ENCODE data around the gene PTPRG.

Gene PTPRG

GRCh38 chr3:62249855-62250543 lies 688.6 kb downstream of the PTPRG start:
- no peak for TF ChIP-seq NFIC (IDR thresholded peaks at IDR 0.05)
- no peak for TF ChIP-seq RAD21 (IDR thresholded peaks at IDR 0.05; ENCODE audit: low read depth)
- TF ChIP-seq MAX (IDR thresholded peaks at IDR 0.05), result no peak
- TF ChIP-seq YY1 (IDR thresholded peaks at IDR 0.05; ENCODE audit: low read depth), result no peak
- no peak for TF ChIP-seq CREB1 (IDR thresholded peaks at IDR 0.05; ENCODE audit: low read depth)
- TF ChIP-seq CEBPB (IDR thresholded peaks at IDR 0.05), result no peak
- TF ChIP-seq FOXM1 (IDR thresholded peaks at IDR 0.05; ENCODE audit: borderline replicate concordance, low read depth), result no peak
- no peak for TF ChIP-seq TAF1 (IDR thresholded peaks at IDR 0.05; ENCODE audit: low read depth)
- no peak for TF ChIP-seq REST (IDR thresholded peaks at IDR 0.05; ENCODE audit: low read depth)
- TF ChIP-seq EGR1 (IDR thresholded peaks at IDR 0.05), result no peak
- TF ChIP-seq, protein P1, sequence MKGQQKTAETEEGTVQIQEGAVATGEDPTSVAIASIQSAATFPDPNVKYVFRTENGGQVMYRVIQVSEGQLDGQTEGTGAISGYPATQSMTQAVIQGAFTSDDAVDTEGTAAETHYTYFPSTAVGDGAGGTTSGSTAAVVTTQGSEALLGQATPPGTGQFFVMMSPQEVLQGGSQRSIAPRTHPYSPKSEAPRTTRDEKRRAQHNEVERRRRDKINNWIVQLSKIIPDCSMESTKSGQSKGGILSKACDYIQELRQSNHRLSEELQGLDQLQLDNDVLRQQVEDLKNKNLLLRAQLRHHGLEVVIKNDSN (IDR thresholded peaks at IDR 0.05), result no peak

- TF ChIP-seq TCF12 (IDR thresholded peaks at IDR 0.05; ENCODE audit: low read depth) (no peak), EGR1 (IDR thresholded peaks at IDR 0.05) (no peak), YY1 (IDR thresholded peaks at IDR 0.05; ENCODE audit: low read depth) (no peak), REST (IDR thresholded peaks at IDR 0.05; ENCODE audit: low read depth) (no peak)
These were observed 691.2 kb downstream of the PTPRG start for GRCh38 chr3:62252438-62253157.

- TF ChIP-seq REST (IDR thresholded peaks at IDR 0.05; ENCODE audit: low read depth), result no peak
- no peak for TF ChIP-seq TEAD4 (IDR thresholded peaks at IDR 0.05)
- TF ChIP-seq YY1 (IDR thresholded peaks at IDR 0.05; ENCODE audit: low read depth), result no peak
- TF ChIP-seq TCF12 (IDR thresholded peaks at IDR 0.05; ENCODE audit: low read depth), result no peak
- no peak for TF ChIP-seq CREB1 (IDR thresholded peaks at IDR 0.05; ENCODE audit: low read depth)
- TF ChIP-seq FOXM1 (IDR thresholded peaks at IDR 0.05; ENCODE audit: borderline replicate concordance, low read depth), result no peak
- no peak for TF ChIP-seq TAF1 (IDR thresholded peaks at IDR 0.05; ENCODE audit: low read depth)
- TF ChIP-seq, protein P1 (IDR thresholded peaks at IDR 0.05), result no peak
- no peak for TF ChIP-seq CEBPB (IDR thresholded peaks at IDR 0.05)
- TF ChIP-seq ZBTB7A (IDR thresholded peaks at IDR 0.05; ENCODE audit: low read depth), result no peak
- no peak for TF ChIP-seq EP300 (IDR thresholded peaks at IDR 0.05; ENCODE audit: borderline replicate concordance)
- TF ChIP-seq EGR1 (IDR thresholded peaks at IDR 0.05), result no peak
- no peak for TF ChIP-seq RAD21 (IDR thresholded peaks at IDR 0.05; ENCODE audit: low read depth)
- no peak for TF ChIP-seq NFIC (IDR thresholded peaks at IDR 0.05)
- TF ChIP-seq MAX (IDR thresholded peaks at IDR 0.05), result no peak
These were observed 692.6 kb downstream of the PTPRG start for GRCh38 chr3:62253971-62254370.

DNA sequence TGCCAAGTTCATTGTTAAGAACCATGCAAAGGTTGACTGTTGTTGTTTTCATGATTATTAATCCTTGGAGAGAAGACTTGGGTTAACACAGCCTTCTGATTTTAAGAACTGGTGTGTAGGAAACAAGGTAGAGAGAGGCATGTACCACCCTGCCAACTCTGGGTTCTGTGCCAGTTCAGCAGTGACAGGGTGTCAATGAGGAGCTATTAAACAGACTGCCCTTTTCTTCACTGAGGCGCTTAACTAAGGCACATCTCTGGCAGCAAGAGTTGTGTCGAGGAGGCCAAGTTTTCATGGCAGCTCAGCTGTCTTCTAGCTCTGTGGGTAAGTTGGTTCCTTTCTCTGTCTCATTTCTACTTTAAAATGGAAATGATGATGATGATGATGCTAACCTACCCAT lies 694.4 kb downstream of the PTPRG start:
- TF ChIP-seq RAD21 (IDR thresholded peaks at IDR 0.05; ENCODE audit: low read depth), result no peak
- no peak for TF ChIP-seq NFIC (IDR thresholded peaks at IDR 0.05)
- no peak for TF ChIP-seq TEAD4 (IDR thresholded peaks at IDR 0.05)
- TF ChIP-seq YY1 (IDR thresholded peaks at IDR 0.05; ENCODE audit: low read depth), result no peak
- no peak for TF ChIP-seq CEBPB (IDR thresholded peaks at IDR 0.05)
- no peak for TF ChIP-seq EP300 (IDR thresholded peaks at IDR 0.05; ENCODE audit: borderline replicate concordance)
- TF ChIP-seq EGR1 (IDR thresholded peaks at IDR 0.05), result no peak
- TF ChIP-seq MAX (IDR thresholded peaks at IDR 0.05), result no peak
- no peak for TF ChIP-seq FOXM1 (IDR thresholded peaks at IDR 0.05; ENCODE audit: borderline replicate concordance, low read depth)
- TF ChIP-seq REST (IDR thresholded peaks at IDR 0.05; ENCODE audit: low read depth), result no peak
- TF ChIP-seq, protein P1 (IDR thresholded peaks at IDR 0.05), result no peak
